Measurements from ENCODE around the gene METTL6. TPM values are rescaled to one million over a fixed set of nuclear protein-coding genes. Genes with fewer than 3 reads are reported as not detected.

METTL6 gene
- total RNA-seq, 4 donors from 2014 or later, result 6.8 to 16.3 (median 12.0) TPM

- no peak overlapping the region for H3K4me3 ChIP-seq
- no peaks in the 10 kb centered on the region for H3K4me1 ChIP-seq
- no peaks in the 10 kb centered on the region for H3K36me3 ChIP-seq
- WGBS, result 90% methylated on average over 6 of the region's 6 CpGs
- DNase-seq (ENCODE audit: low spot score in 2 of 2), result peak in 1 of 2 donors; percentile 57
- H3K27ac ChIP-seq, result no peak overlapping the region
- no peaks in the 10 kb centered on the region for H3K27me3 ChIP-seq
- TF ChIP-seq POLR2A (IDR thresholded peaks at IDR 0.05) (no peak), POLR2AphosphoS5 (IDR thresholded peaks at IDR 0.05) (no peak), EP300 (IDR thresholded peaks at IDR 0.05) (no peak)
- TF ChIP-seq, protein P1, sequence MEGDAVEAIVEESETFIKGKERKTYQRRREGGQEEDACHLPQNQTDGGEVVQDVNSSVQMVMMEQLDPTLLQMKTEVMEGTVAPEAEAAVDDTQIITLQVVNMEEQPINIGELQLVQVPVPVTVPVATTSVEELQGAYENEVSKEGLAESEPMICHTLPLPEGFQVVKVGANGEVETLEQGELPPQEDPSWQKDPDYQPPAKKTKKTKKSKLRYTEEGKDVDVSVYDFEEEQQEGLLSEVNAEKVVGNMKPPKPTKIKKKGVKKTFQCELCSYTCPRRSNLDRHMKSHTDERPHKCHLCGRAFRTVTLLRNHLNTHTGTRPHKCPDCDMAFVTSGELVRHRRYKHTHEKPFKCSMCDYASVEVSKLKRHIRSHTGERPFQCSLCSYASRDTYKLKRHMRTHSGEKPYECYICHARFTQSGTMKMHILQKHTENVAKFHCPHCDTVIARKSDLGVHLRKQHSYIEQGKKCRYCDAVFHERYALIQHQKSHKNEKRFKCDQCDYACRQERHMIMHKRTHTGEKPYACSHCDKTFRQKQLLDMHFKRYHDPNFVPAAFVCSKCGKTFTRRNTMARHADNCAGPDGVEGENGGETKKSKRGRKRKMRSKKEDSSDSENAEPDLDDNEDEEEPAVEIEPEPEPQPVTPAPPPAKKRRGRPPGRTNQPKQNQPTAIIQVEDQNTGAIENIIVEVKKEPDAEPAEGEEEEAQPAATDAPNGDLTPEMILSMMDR (IDR thresholded peaks at IDR 0.05), result no peak
- no peaks in the 10 kb centered on the region for H3K9me3 ChIP-seq
Measured at GRCh38 chr3:15470261-15470660, 42.9 kb upstream of the METTL6 start.

GRCh38 chr3:15467227-15468181 lies 40.2 kb upstream of the METTL6 start:
- DNase-seq (ENCODE audit: low spot score in 2 of 2), result peak in 1 of 2 donors; percentile 61
- Histone ChIP-seq H3K4me3 (no peak overlapping the region), H3K4me1 (no peaks in the 10 kb centered on the region), H3K27me3 (no peaks in the 10 kb centered on the region), H3K36me3 (no peaks in the 10 kb centered on the region), H3K27ac (no peak overlapping the region), H3K9me3 (no peaks in the 10 kb centered on the region)
- TF ChIP-seq POLR2A (IDR thresholded peaks at IDR 0.05) (no peak), EP300 (IDR thresholded peaks at IDR 0.05) (no peak), POLR2AphosphoS5 (IDR thresholded peaks at IDR 0.05) (no peak)
- TF ChIP-seq, protein P1 (IDR thresholded peaks at IDR 0.05), result no peak
- WGBS, result 84% methylated on average over 11 of the region's 11 CpGs

DNA sequence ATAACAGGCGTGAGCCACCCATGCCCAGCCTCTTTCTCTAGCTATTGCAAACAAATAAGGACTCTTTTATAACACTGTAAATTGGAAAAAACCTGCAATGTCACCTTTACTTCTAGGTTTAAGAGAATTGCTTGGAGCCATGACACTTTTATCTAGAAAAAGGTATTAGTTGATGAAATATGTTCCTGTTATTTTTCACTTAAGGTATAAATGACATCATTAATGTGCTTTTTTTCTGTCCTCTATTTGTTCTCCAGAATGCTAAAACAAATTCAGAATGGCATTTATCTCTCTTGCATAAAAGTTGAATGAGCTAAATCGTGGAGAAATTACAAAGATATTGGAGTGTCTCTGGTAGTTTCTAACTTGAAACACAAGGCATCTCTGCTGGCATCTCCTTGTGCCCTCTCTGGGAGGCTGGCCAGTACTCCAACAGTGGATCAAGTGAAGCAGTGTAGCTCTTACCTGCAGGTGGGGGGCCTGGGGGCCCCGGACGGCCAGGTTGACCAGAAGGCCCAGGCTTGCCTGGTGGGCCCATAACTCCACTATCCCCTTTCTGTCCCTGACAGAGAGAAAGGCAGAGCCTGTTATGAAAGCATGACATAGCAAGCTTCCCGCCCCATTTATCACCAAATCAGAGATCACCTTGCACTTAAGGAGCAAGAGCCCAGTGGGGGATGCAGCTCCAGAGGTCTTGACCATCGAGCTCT lies 38.7 kb upstream of the METTL6 start:
- 92% methylated on average over 6 of the region's 6 CpGs for WGBS
- H3K4me1 ChIP-seq, result no peaks in the 10 kb centered on the region
- peak in 1 of 2 donors; percentile 18 for DNase-seq (ENCODE audit: low spot score in 2 of 2)

DNA sequence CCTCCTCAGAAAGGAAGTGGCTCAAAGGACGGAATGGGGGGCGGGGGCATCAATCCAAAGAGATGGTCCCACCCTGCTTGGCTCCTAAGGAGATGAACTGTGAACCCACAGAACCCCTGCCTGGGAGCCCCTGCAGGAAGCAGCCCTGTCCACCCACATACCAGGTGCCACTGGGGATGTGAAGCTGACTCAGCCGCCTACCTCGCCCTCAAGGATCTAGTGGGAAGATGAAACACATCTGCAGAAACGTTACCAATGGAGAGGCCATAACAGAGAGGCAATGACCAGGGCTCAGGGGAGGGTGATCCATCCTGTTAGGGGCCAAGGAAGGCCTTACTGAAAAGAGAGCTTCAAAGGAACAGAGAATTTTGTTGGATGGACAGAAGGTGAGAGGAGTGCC lies 35.1 kb upstream of the METTL6 start:
- H3K4me3 ChIP-seq, result no peak overlapping the region
- peak in 1 of 2 donors; percentile 73 for DNase-seq (ENCODE audit: low spot score in 2 of 2)

More for the DNA sequence above, 38.7 kb upstream of the METTL6 start:
- H3K27ac ChIP-seq, result no peak overlapping the region
- H3K4me3 ChIP-seq, result no peak overlapping the region
- no peak for TF ChIP-seq POLR2A (IDR thresholded peaks at IDR 0.05)
- no peak for TF ChIP-seq EP300 (IDR thresholded peaks at IDR 0.05)
- TF ChIP-seq, protein P1 (IDR thresholded peaks at IDR 0.05), result no peak
- no peak for TF ChIP-seq POLR2AphosphoS5 (IDR thresholded peaks at IDR 0.05)
- no peaks in the 10 kb centered on the region for H3K27me3 ChIP-seq
- no peaks in the 10 kb centered on the region for H3K9me3 ChIP-seq
- no peaks in the 10 kb centered on the region for H3K36me3 ChIP-seq

More for the DNA sequence above, 35.1 kb upstream of the METTL6 start:
- WGBS, result 79% methylated on average over 5 of the region's 5 CpGs
- Histone ChIP-seq H3K36me3 (no peaks in the 10 kb centered on the region), H3K27ac (no peak overlapping the region), H3K4me1 (no peaks in the 10 kb centered on the region), H3K27me3 (no peaks in the 10 kb centered on the region), H3K9me3 (no peaks in the 10 kb centered on the region)
- TF ChIP-seq POLR2A (IDR thresholded peaks at IDR 0.05) (no peak), EP300 (IDR thresholded peaks at IDR 0.05) (no peak), POLR2AphosphoS5 (IDR thresholded peaks at IDR 0.05) (no peak)
- TF ChIP-seq, protein P1 (IDR thresholded peaks at IDR 0.05), result no peak

Data from suprapubic skin (tissue), 4 donors.